Upper lobe of right lung (tissue), 1 donor: ENCODE data around the gene FRMD3. TPM values are rescaled to one million over a fixed set of nuclear protein-coding genes. Genes with fewer than 3 reads are reported as not detected.

Source experiments
- ATAC-seq: fragments of 200-7000 bp; cut with Tn5 transposase; one replicate; pipeline ENCODE4 v1.9.1; 2020; ENCODE audit warnings: mild to moderate bottlenecking, moderate library complexity
- DNase-seq: peaks from one replicate; pipeline ENCODE4 v3.0.0-alpha.2; 2020
- H3K27ac ChIP-seq: fragments of 200-600 bp; one replicate; pipeline ENCODE4 v1.8.0; 2022
- H3K27me3 ChIP-seq: fragments of 200-600 bp; one replicate; pipeline ENCODE4 v1.8.0; 2022; ENCODE audit warnings: mild to moderate bottlenecking
- H3K36me3 ChIP-seq: fragments of 200-600 bp; one replicate; pipeline ENCODE4 v1.8.0; 2022
- H3K4me1 ChIP-seq: fragments of 200-600 bp; one replicate; pipeline ENCODE4 v1.8.0; 2022
- H3K4me3 ChIP-seq: fragments of 200-600 bp; one replicate; pipeline ENCODE4 v1.8.0; 2022; ENCODE audit warnings: mild to moderate bottlenecking
- H3K9me3 ChIP-seq: fragments of 200-600 bp; one replicate; pipeline ENCODE4 v1.8.0; 2022
- CTCF ChIP-seq: fragments of 200-600 bp; IDR thresholded peaks from one replicate; pipeline ENCODE4 v1.8.0; 2022; ENCODE audit warnings: antibody characterized with exemption
- intact Hi-C: fragments of 100-400 bp; cut with DNase I; formaldehyde crosslinking; loops from one replicate; pipeline ENCODE4 v1.11.0; 2022
- total RNA-seq: library from RNA; stranded (reverse); fragmentation: NEBNext Ultra II Directional; extraction: Animal tissue kit (Norgen Biotek cat#: 25700); gene quantifications from one replicate; pipeline ENCODE4 v1.2.1, GENCODE V29; 2021
- donor health status: DM: no; HTN: yes; CAD: no; lungs with severe emphysema.

FRMD3 gene
- total RNA-seq, 1 donor from 2014 or later, result 10.8 TPM

- ATAC-seq (peak; percentile 23), DNase-seq (no peak)
- no peak overlapping the region for H3K27ac ChIP-seq
- H3K4me1 ChIP-seq, result no peaks in the 10 kb centered on the region
- H3K9me3 ChIP-seq, result no peaks in the 10 kb centered on the region
- H3K4me3 ChIP-seq, result no peak overlapping the region
- intact Hi-C loops, result no loop called here
- no peaks in the 10 kb centered on the region for H3K36me3 ChIP-seq
- no peak for TF ChIP-seq CTCF
- no peaks in the 10 kb centered on the region for H3K27me3 ChIP-seq
Measured at GRCh38 chr9:83204047-83204446, 334.2 kb downstream of the FRMD3 start.

- Histone ChIP-seq H3K27ac (no peak overlapping the region), H3K4me3 (no peak overlapping the region), H3K27me3 (no peaks in the 10 kb centered on the region), H3K9me3 (no peaks in the 10 kb centered on the region), H3K36me3 (no peaks in the 10 kb centered on the region), H3K4me1 (no peaks in the 10 kb centered on the region)
- ATAC-seq (no peak), DNase-seq (no peak)
- TF ChIP-seq CTCF, result no peak
- intact Hi-C loops, result no loop called here
Measured at GRCh38 chr9:83200531-83200930, 337.7 kb downstream of the FRMD3 start.

GRCh38 chr9:83199832-83200231 lies 338.4 kb downstream of the FRMD3 start:
- no peak overlapping the region for H3K4me3 ChIP-seq
- H3K4me1 ChIP-seq, result no peaks in the 10 kb centered on the region
- H3K36me3 ChIP-seq, result no peaks in the 10 kb centered on the region
- ATAC-seq, result no peak
- DNase-seq, result no peak
- no peaks in the 10 kb centered on the region for H3K9me3 ChIP-seq
- TF ChIP-seq CTCF, result no peak
- H3K27ac ChIP-seq, result no peak overlapping the region
- no peaks in the 10 kb centered on the region for H3K27me3 ChIP-seq
- intact Hi-C loops, result no loop called here

- Histone ChIP-seq H3K27me3 (no peaks in the 10 kb centered on the region), H3K36me3 (no peaks in the 10 kb centered on the region), H3K4me3 (no peak overlapping the region), H3K27ac (no peak overlapping the region), H3K4me1 (no peaks in the 10 kb centered on the region), H3K9me3 (no peaks in the 10 kb centered on the region)
- intact Hi-C loops, result no loop called here
- ATAC-seq, result peak; percentile 63
- peak; percentile 45 for TF ChIP-seq CTCF
- no peak for DNase-seq
Measured at GRCh38 chr9:83199240-83199639, 339.0 kb downstream of the FRMD3 start.

- intact Hi-C loops, result no loop called here
- ATAC-seq (no peak), DNase-seq (no peak)
- no peaks in the 10 kb centered on the region for H3K27me3 ChIP-seq
- H3K4me1 ChIP-seq, result no peaks in the 10 kb centered on the region
- H3K36me3 ChIP-seq, result no peaks in the 10 kb centered on the region
- TF ChIP-seq CTCF, result no peak
- no peak overlapping the region for H3K4me3 ChIP-seq
- H3K27ac ChIP-seq, result no peak overlapping the region
- H3K9me3 ChIP-seq, result no peaks in the 10 kb centered on the region
Measured at GRCh38 chr9:83198371-83198770, 339.8 kb downstream of the FRMD3 start.

- H3K9me3 ChIP-seq, result no peaks in the 10 kb centered on the region
- no peaks in the 10 kb centered on the region for H3K27me3 ChIP-seq
- no peak overlapping the region for H3K27ac ChIP-seq
- no peaks in the 10 kb centered on the region for H3K4me1 ChIP-seq
- no peaks in the 10 kb centered on the region for H3K36me3 ChIP-seq
- ATAC-seq, result no peak
- DNase-seq, result no peak
- intact Hi-C loops, result no loop called here
- no peak overlapping the region for H3K4me3 ChIP-seq
- TF ChIP-seq CTCF, result no peak
Measured at GRCh38 chr9:83197591-83197990, 340.6 kb downstream of the FRMD3 start.
